Measurements from ENCODE around the gene LIMS4.
"Not testable (repeated sequence)": the region's sequence is repeated elsewhere in the genome, so short reads cannot be mapped to it uniquely, and the experiment has no call there.

Gene LIMS4

GRCh38 chr2:110449127-110449947 is 23.3 kb downstream of the LIMS4 start:
- not testable (repeated sequence) for DNase-seq

DNA sequence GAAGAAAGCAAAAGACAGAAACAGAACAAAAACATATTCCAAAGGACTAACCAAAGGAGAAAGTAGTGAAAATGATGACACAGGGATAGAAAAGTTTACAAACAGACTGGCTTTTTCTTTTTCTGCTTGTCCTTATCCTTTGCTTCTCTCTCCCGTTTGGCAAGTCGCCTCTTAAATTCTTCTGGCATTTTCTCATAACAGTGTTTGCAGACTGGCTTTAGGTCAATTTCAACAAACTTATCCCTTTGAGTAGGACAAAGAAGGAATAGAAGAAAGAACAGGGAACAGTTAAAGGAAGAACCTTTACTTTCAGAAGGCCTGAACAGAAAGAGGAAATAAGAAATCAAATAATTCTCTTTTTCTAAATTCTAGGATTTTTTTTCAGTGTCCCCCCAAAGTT is 26.0 kb downstream of the LIMS4 start:
- not testable (repeated sequence) for DNase-seq

- not testable (repeated sequence) for DNase-seq
Measured at GRCh38 chr2:110443305-110444005, 29.2 kb downstream of the LIMS4 start.

GRCh38 chr2:110441905-110442304 is 30.7 kb downstream of the LIMS4 start:
- DNase-seq: not testable (repeated sequence)

- not testable (repeated sequence) for DNase-seq
Measured at GRCh38 chr2:110434565-110434964, 38.1 kb downstream of the LIMS4 start.

DNA sequence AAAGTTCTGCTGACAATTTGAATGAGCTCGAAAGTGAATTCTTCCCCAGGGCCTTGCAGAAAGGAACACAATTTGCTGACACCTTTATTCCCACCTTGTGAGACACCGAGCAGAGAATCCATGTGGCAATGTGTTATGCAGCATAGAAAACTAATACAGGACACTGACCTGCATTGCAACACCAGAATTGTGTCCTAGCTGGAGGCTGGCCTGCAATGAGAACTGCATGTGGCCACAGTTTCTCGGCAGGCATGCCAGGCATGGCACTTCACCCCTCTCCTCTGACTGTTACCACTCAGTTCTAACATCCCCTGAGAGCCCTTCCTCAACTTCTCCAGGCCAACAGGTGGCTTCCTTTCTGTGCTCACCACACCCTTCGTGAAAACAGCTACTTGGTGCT is 46.9 kb downstream of the LIMS4 start:
- not testable (repeated sequence) for DNase-seq

DNA sequence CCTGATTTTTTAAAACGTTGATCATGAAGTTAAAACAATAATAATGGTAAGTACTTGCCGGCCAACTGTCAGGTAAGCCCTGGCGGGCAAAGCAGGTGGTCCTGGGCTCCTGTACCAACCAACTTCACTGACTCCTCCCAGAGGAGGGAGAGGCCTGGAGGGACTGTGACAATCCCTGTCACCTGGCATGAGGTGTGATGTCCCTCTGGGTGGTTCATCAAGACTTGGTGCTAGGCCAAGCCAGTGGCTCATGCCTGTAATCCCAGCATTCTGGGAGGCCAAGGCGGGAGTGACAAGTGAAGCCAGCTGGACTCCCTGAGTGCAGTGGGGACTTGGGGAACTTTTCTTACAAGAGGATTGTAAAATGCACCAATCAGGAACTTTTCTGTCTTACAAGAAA is 48.2 kb downstream of the LIMS4 start:
- DNase-seq: not testable (repeated sequence)

- DNase-seq: not testable (repeated sequence)
Measured at GRCh38 chr2:110423574-110423962, 49.0 kb downstream of the LIMS4 start.

DNA sequence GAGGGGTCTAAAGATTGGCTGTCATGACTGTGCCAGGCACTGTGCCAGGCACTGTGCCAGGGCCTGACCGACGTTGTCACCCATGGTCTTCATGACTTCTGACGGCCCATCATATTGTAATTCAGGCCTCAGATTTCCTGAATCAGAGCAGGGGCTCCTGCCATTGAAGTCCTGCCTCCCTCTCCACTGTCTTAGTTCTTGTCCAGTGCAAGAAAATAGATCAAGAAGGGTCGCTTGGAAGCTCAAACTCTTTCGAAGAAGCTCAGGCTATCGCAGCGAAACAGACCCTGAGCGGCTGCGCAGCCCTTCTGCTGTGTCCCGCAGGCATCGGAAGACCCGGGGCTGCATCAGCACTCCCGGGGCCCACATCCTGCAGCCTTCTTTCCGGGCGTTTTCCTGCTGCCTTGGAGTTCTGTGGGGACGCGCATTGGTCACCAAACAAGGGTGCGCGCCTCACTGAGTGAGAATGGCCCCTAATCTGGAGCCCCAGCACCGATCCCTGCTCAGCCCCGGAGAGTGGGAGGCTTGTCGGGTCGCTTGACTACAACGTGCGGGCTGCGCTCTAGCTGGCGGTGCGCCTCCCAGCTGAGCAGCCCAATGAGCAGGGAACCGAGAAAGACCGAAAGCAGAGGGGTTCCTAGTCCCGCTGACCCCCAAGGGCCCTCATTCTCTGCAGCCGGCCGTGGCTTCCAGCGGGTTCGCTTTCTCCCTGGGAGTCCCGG is 49.6 kb downstream of the LIMS4 start:
- not testable (repeated sequence) for DNase-seq

- DNase-seq: not testable (repeated sequence)
Measured at GRCh38 chr2:110420641-110421354, 51.8 kb downstream of the LIMS4 start.

- DNase-seq: not testable (repeated sequence)
Measured at GRCh38 chr2:110407142-110407541, 65.5 kb downstream of the LIMS4 start.

- not testable (repeated sequence) for DNase-seq
Measured at GRCh38 chr2:110404988-110405387, 67.6 kb downstream of the LIMS4 start.

GRCh38 chr2:110404246-110404645 is 68.4 kb downstream of the LIMS4 start:
- not testable (repeated sequence) for DNase-seq

GRCh38 chr2:110401001-110401618 is 71.5 kb downstream of the LIMS4 start:
- DNase-seq: not testable (repeated sequence)

GRCh38 chr2:110399378-110399777 is 73.2 kb downstream of the LIMS4 start:
- not testable (repeated sequence) for DNase-seq

DNA sequence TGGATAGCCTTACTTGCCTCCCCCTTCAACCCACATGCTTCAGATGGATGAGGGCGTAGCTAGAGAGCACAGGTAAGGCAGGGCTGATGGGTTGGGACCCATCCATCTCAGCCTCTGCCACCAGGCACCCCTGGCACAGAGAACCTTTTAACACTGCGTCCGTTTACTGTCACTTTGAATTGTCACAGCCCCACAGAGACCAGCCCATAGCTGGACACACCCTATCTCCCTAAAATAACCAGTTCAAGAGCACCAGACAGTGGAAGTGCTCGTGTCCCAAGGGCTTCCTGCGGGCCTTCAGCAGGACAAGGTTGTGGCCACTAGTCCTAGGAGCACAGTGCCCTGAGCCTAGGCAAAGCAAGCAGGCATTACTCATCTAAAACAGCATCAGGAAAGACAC is 76.6 kb downstream of the LIMS4 start:
- DNase-seq: not testable (repeated sequence)

Data from NCI-H1694 (cell line).